ENCODE data around the gene SERGEF. TPM values are rescaled to one million over a fixed set of nuclear protein-coding genes. Genes with fewer than 3 reads are reported as not detected.

The SERGEF gene
- total and polyA plus RNA-seq, 7 experiments from 2014 or later = 35.0 to 93.5 (median 53.7) TPM

Other genes starting within 250 kb of the SERGEF start
- gene TPH1, start 33.2 kb upstream of the SERGEF start, total RNA-seq = 1 to 10 TPM in 2 of 5 experiments, under 1 TPM in 3; 0.41 to 2.7 (median 0.92) TPM
- under 1 TPM in 1 of 2 donors, not detected in 1; 0.06 TPM for gene TPH1, start 33.2 kb upstream of the SERGEF start, polyA plus RNA-seq
- 10 to 100 TPM; 16.0 to 25.3 (median 19.3) TPM for gene SAAL1, start 93.0 kb upstream of the SERGEF start, total RNA-seq
- gene SAAL1, start 93.0 kb upstream of the SERGEF start, polyA plus RNA-seq = 10 to 100 TPM; 14.6 to 15.2 TPM
- gene MRGPRX3, start 119.5 kb upstream of the SERGEF start, total RNA-seq = not detected
- gene MRGPRX3, start 119.5 kb upstream of the SERGEF start, polyA plus RNA-seq = not detected
- not detected for gene MRGPRX4, start 159.8 kb upstream of the SERGEF start, total RNA-seq
- not detected for gene MRGPRX4, start 159.8 kb upstream of the SERGEF start, polyA plus RNA-seq
- under 1 TPM in 1 of 5 experiments, not detected in 4; 0.31 TPM for gene SAA4, start 223.8 kb upstream of the SERGEF start, total RNA-seq
- not detected for gene SAA4, start 223.8 kb upstream of the SERGEF start, polyA plus RNA-seq
- not detected for gene SAA2, start 235.6 kb upstream of the SERGEF start, total RNA-seq
- not detected for gene SAA2, start 235.6 kb upstream of the SERGEF start, polyA plus RNA-seq